ENCODE measurements around the gene CELA2A.
"Not testable (repeated sequence)": the region's sequence is repeated elsewhere in the genome, so short reads cannot be mapped to it uniquely, and the experiment has no call there.

The CELA2A gene

DNA sequence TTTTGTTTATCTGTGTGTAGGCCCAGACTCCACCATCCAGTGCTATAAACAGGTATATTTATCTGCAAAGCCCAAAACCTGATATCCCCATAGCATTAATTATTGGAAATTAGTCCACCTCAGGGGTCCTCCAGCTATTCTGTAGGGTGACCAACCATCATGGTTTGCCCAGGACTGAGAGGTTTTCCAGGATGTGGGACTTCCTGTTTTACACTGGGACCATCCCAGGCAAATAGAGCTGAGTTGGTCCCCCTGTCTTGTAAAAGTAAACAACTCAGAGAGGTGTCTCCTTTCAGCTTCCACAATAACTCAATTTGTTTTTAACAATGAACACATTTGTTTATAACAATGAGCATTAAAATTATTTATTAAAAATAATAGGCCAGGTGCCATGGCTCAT is 11.6 kb downstream of the CELA2A start:
- no peak for DNase-seq (ENCODE audit: low read depth, low spot score)

DNA sequence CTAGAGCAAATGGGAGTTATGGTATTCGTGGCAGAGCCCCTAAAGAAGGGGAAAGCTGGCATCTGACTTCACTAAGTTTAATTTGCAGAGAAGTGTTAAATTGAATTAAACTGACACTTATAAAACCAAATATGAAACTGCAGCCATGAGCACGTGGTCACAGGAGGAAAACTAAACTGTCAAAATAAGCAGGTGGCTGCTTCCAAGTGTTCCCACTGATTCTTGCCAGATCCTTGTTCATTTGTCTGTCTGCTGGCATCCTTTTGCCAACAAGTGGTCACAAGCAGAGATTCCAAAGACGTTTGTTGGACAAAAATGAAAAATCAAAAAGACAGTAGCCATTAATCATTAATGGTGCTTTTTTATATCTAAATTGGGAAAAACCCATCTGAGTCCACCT is 12.8 kb downstream of the CELA2A start:
- no peak overlapping the region for H3K4me3 ChIP-seq (ENCODE audit: low read depth, low read length)
- no peak for DNase-seq (ENCODE audit: low read depth, low spot score)
- in situ Hi-C loops (cut with HindIII; ENCODE audit: low sequenced_read_pairs): no loop called here
- TF ChIP-seq, protein P1, sequence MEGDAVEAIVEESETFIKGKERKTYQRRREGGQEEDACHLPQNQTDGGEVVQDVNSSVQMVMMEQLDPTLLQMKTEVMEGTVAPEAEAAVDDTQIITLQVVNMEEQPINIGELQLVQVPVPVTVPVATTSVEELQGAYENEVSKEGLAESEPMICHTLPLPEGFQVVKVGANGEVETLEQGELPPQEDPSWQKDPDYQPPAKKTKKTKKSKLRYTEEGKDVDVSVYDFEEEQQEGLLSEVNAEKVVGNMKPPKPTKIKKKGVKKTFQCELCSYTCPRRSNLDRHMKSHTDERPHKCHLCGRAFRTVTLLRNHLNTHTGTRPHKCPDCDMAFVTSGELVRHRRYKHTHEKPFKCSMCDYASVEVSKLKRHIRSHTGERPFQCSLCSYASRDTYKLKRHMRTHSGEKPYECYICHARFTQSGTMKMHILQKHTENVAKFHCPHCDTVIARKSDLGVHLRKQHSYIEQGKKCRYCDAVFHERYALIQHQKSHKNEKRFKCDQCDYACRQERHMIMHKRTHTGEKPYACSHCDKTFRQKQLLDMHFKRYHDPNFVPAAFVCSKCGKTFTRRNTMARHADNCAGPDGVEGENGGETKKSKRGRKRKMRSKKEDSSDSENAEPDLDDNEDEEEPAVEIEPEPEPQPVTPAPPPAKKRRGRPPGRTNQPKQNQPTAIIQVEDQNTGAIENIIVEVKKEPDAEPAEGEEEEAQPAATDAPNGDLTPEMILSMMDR (IDR thresholded peaks at IDR 0.05; ENCODE audit: low read depth, low read length): no peak

More for the DNA sequence above, 11.6 kb downstream of the CELA2A start:
- in situ Hi-C loops (cut with HindIII; ENCODE audit: low sequenced_read_pairs): no loop called here
- no peak overlapping the region for H3K4me3 ChIP-seq (ENCODE audit: low read depth, low read length)
- TF ChIP-seq, protein P1 (IDR thresholded peaks at IDR 0.05; ENCODE audit: low read depth, low read length): no peak

DNA sequence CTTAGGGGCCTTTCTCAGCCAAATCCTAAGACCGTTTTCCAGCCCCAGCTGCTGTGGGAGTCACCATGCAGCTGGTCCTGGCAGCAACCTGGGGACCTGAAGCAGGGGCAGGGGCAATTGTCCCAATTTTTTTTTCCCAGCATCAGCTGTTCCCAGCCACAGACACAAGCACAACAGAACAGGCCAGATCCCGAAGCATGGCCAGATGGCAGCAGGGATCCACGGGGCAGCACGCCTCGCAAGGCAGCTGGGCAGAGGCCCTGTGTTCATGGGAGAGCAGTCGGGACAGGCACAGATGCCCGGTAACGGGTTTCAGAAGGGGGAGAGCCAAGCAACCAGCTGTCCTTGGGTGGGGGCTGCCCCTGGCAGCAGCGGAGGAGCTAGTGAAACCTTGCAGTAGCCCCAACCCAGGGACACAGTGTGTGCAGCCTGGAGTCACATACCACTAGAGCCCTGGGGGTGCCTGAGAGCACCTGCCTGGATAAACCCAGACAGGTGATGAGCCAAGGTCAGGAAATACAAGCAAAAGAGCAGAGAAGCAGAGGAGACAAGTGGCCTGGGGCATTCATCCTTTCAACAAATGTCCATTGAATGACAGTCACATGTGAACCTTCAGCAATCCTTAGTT is 13.4 kb downstream of the CELA2A start:
- H3K4me3 ChIP-seq (ENCODE audit: low read depth, low read length); in situ Hi-C loops (cut with HindIII; ENCODE audit: low sequenced_read_pairs); DNase-seq (ENCODE audit: low read depth, low spot score): not testable (repeated sequence)

DNA sequence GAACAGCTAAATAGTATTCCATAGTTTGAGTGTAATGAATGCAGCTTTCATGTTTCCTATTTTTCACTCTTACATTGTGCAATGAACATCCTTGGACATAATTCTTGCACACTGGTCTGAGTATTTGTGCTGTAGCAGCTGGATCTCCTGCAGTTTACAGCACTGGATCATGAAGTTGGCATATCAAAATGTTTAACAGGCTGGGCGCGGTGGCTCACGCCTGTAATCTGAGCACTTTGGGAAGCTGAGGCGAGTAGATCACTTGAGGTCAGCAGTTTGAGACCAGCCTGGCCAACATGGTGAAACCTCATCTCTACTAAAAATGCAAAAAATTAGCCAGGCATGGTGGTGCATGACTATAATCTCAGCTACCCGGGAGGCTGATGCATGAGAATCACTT is 14.5 kb downstream of the CELA2A start:
- H3K4me3 ChIP-seq (ENCODE audit: low read depth, low read length); DNase-seq (ENCODE audit: low read depth, low spot score); in situ Hi-C loops (cut with HindIII; ENCODE audit: low sequenced_read_pairs): not testable (repeated sequence)

DNA sequence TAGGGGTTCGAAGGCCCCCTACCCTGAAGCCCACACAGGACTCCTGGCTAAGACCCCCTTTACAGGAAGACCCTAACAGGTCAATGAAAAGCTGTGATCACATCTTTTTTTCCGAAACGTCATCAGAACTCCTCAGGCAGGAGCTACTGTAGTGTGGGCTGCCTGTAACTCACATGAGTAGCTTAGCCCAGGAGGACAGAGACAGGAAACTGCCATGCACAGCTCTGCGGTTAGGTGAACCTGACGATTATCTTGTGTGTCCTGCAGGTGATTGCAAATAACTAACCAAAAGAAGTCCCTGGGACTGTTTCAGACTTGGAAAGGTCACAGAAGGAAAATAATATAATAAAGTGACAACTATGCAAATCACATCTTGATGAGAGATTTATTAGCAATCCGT is 15.2 kb downstream of the CELA2A start:
- H3K4me3 ChIP-seq (ENCODE audit: low read depth, low read length); DNase-seq (ENCODE audit: low read depth, low spot score); in situ Hi-C loops (cut with HindIII; ENCODE audit: low sequenced_read_pairs): not testable (repeated sequence)

DNA sequence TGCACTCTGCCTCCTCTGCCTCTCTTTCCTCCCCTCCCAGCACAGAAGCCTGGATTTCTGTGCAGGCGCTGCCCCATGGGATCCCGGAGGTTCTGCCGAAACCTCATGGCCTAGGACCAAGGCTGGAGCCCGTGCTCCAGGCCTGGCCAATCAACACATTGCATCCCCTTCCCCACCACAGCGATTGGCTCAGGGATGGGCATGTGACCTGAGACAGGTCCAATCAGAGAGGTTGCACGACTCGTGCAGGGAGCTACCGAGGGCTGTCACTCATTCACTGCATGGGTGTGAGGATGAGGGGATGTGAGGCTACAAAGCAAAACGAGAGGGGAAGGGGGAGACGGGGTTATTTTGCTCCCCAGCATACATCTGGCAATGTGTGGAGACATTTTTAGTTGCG is 16.1 kb downstream of the CELA2A start:
- in situ Hi-C loops (cut with HindIII; ENCODE audit: low sequenced_read_pairs): no loop called here
- no peak overlapping the region for H3K4me3 ChIP-seq (ENCODE audit: low read depth, low read length)
- TF ChIP-seq, protein P1 (IDR thresholded peaks at IDR 0.05; ENCODE audit: low read depth, low read length): no peak
- no peak for DNase-seq (ENCODE audit: low read depth, low spot score)

DNA sequence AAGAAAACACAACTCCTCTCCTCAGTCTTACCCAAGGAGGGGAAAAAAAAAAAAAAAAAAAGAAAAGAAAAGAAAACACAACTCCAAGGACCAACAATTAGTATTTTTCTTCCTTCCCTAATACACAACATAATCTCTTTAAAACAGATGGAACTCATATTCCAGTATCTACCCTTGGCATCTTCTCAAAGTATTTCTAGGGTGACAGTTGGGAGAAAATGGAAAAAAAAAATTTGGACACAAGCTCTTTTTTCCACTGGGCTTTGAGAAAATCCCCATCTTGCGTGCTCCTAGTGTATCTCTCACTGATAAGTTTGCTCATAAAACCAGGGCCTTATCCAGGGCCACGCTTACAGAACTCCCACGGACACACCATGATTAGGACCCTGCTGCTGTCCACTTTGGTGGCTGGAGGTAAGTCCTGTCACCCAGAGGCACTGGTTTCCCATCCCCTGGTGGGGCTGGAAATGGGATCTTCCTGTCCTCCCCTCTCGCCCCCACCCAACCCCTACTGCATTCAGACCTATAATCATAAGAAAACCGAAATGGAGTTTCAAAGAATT is 19.3 kb downstream of the CELA2A start, which contains the start of gene CELA2B:
Gene CELA2B, plus strand, starts transcription at position 353 of the 563 bp plus-strand sequence. Its CDS starts 22 bp downstream, at position 375.
- in situ Hi-C loops (cut with HindIII; ENCODE audit: low sequenced_read_pairs): no loop called here
- no peak for DNase-seq (ENCODE audit: low read depth, low spot score)
- TF ChIP-seq, protein P1 (IDR thresholded peaks at IDR 0.05; ENCODE audit: low read depth, low read length): no peak
- H3K4me3 ChIP-seq (ENCODE audit: low read depth, low read length): no peak within 1 kb of the TSS

DNA sequence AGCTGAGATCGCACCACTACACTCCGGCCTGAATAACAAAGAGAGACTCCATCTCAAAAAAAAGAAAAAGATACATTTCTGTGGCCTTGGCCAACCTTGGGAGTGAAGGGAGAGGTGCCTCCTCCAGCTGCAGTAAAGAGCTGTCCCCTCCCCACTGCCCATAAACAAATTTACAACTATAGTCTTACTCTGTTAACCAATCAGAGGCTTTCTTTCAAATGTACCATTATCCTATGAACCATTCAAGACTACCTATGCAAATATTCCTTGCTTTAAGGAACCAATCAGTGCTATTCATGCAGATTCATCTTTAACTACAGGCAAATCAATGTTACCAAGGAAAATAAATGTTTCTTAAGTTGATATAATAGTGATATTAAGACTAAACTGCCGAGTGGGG is 20.4 kb downstream of the CELA2A start:
- TF ChIP-seq, protein P1 (IDR thresholded peaks at IDR 0.05; ENCODE audit: low read depth, low read length): no peak
- in situ Hi-C loops (cut with HindIII; ENCODE audit: low sequenced_read_pairs): no loop called here
- no peak overlapping the region for H3K4me3 ChIP-seq (ENCODE audit: low read depth, low read length)
- DNase-seq (ENCODE audit: low read depth, low spot score): no peak
